HepG2 (cell line): Measurements from ENCODE around the gene DNAL4. TPM values are rescaled to one million over a fixed set of nuclear protein-coding genes. Genes with fewer than 3 reads are reported as not detected.

Experiments
- AGO2 ChIP-seq: fragments of 200-400 bp; formaldehyde crosslinking; optimal IDR thresholded peaks from 2 replicates; pipeline ENCODE3; 2017; ENCODE audit warnings: mild to moderate bottlenecking, low read depth, low read length, moderate library complexity
- FOXC1 ChIP-seq: sonication (generic); formaldehyde crosslinking; IDR thresholded peaks from 2 replicates; pipeline ENCODE4 v1.8.0; 2022; ENCODE audit warnings: mild to moderate bottlenecking, missing genetic modification reagents, borderline replicate concordance
- HOXA7 ChIP-seq: sonication (generic); formaldehyde crosslinking; IDR thresholded peaks from 2 replicates; pipeline ENCODE4 v1.8.1; 2022; ENCODE audit warnings: mild to moderate bottlenecking, missing genetic modification reagents, moderate library complexity
- KLF11 ChIP-seq: IDR thresholded peaks from 2 replicates; pipeline ENCODE4 v1.6.1; 2016; ENCODE audit warnings: missing compliant biosample characterization
- RERE ChIP-seq: IDR thresholded peaks from 2 replicates; pipeline ENCODE4 v1.6.1; 2016; ENCODE audit warnings: low read depth, missing genetic modification reagents, missing compliant biosample characterization
- REXO4 ChIP-seq: sonication (generic); formaldehyde crosslinking; IDR thresholded peaks from 2 replicates; pipeline ENCODE4 v1.8.0; 2022; ENCODE audit warnings: missing genetic modification reagents, mild to moderate bottlenecking, borderline replicate concordance
- RFX3 ChIP-seq: IDR thresholded peaks from 2 replicates; pipeline ENCODE4 v1.6.1; 2016; ENCODE audit warnings: missing biosample characterization, missing genetic modification reagents
- SKI ChIP-seq: fragments of 450-650 bp; IDR thresholded peaks from one replicate; pipeline ENCODE4 v1.6.1; 2018; ENCODE audit warnings: mild to moderate bottlenecking; ENCODE audit not compliant: partially characterized antibody
- SMYD3 ChIP-seq: sonication (generic); formaldehyde crosslinking; IDR thresholded peaks from 2 replicates; pipeline ENCODE4 v1.8.1; 2023; ENCODE audit warnings: mild to moderate bottlenecking, missing genetic modification reagents
- SP5 ChIP-seq: IDR thresholded peaks from 2 replicates; pipeline ENCODE4 v1.6.1; 2016; ENCODE audit warnings: low read depth, borderline replicate concordance
- TCF7L2 ChIP-seq: IDR thresholded peaks from 2 replicates; pipeline ENCODE4 v1.6.1; 2011; ENCODE audit warnings: mild to moderate bottlenecking, low read depth, low read length, moderate library complexity
- TMF1 ChIP-seq: sonication (generic); formaldehyde crosslinking; IDR thresholded peaks from 2 replicates; pipeline ENCODE4 v1.8.1; 2022; ENCODE audit warnings: low read depth, missing genetic modification reagents
- ZBTB37 ChIP-seq: sonication (generic); formaldehyde crosslinking; IDR thresholded peaks from 2 replicates; pipeline ENCODE4 v1.4.0; 2020; ENCODE audit warnings: mild to moderate bottlenecking, missing genetic modification reagents
- ZNF180 ChIP-seq: sonication (generic); formaldehyde crosslinking; IDR thresholded peaks from 2 replicates; pipeline ENCODE4 v1.4.0; 2020; ENCODE audit warnings: low read depth, missing genetic modification reagents, borderline replicate concordance
- ZNF263 ChIP-seq: sonication (generic); formaldehyde crosslinking; IDR thresholded peaks from 2 replicates; pipeline ENCODE4 v1.4.0; 2020; ENCODE audit warnings: missing genetic modification reagents
- ZNF83 ChIP-seq: sonication (generic); formaldehyde crosslinking; IDR thresholded peaks from 2 replicates; pipeline ENCODE4 v1.4.0; 2020; ENCODE audit warnings: missing genetic modification reagents, mild to moderate bottlenecking, borderline replicate concordance
- ZNF878 ChIP-seq: sonication (generic); formaldehyde crosslinking; IDR thresholded peaks from 2 replicates; pipeline ENCODE4 v1.8.1; 2023; ENCODE audit warnings: mild to moderate bottlenecking, missing genetic modification reagents, moderate library complexity
- polyA plus RNA-seq, 8 experiments: library from polyadenylated mRNA; depleted of rRNA in 3 of 8; stranded (reverse) in 7 of 8; unstranded in 1 of 8; fragments of >200 nt; fragmentation: Illumina TruSeq in 4 of 8; extraction: Trizol in 4 of 8; gene quantifications; 2 replicates each; pipeline versions ENCODE4 v1.2.1 to v1.2.3, GENCODE V29; 2011 to 2016; ENCODE audit warnings: low read depth in 4 of 8, missing spikeins in 1 of 8, mixed read lengths in 1 of 8; ENCODE audit not compliant: insufficient read depth in 1 of 8
- total RNA-seq, 5 experiments: library from RNA; depleted of rRNA; stranded (reverse); fragments of >200 nt; fragmentation: Illumina TruSeq; extraction: Trizol; gene quantifications; 2 replicates each; pipeline ENCODE4 v1.2.3, GENCODE V29; 2016; ENCODE audit warnings: low read depth in 1 of 5
- TF ChIP-seq, protein P1 (sequence below): fragments of 450-650 bp; IDR thresholded peaks from 2 replicates; pipeline ENCODE4 v1.6.1; 2017; ENCODE audit warnings: mild to moderate bottlenecking
- TF ChIP-seq, protein P2 (sequence below): IDR thresholded peaks from 2 replicates; pipeline ENCODE4 v1.6.1; 2016; ENCODE audit warnings: low read depth

Gene DNAL4
- total and polyA plus RNA-seq, 2 of the 13 experiments (the other 11 are each of a cell fraction or from before 2014, with no cell fraction given) = 8.0 to 10.7 TPM

- no peak for TF ChIP-seq ZBTB37
- no peak for TF ChIP-seq TMF1 (CRISPR knock-in tag)
- no peak for TF ChIP-seq RERE (CRISPR knock-in tag)
- TF ChIP-seq HOXA7 = no peak
- no peak for TF ChIP-seq REXO4 (CRISPR knock-in tag)
- no peak for TF ChIP-seq TCF7L2
- TF ChIP-seq, protein P1, sequence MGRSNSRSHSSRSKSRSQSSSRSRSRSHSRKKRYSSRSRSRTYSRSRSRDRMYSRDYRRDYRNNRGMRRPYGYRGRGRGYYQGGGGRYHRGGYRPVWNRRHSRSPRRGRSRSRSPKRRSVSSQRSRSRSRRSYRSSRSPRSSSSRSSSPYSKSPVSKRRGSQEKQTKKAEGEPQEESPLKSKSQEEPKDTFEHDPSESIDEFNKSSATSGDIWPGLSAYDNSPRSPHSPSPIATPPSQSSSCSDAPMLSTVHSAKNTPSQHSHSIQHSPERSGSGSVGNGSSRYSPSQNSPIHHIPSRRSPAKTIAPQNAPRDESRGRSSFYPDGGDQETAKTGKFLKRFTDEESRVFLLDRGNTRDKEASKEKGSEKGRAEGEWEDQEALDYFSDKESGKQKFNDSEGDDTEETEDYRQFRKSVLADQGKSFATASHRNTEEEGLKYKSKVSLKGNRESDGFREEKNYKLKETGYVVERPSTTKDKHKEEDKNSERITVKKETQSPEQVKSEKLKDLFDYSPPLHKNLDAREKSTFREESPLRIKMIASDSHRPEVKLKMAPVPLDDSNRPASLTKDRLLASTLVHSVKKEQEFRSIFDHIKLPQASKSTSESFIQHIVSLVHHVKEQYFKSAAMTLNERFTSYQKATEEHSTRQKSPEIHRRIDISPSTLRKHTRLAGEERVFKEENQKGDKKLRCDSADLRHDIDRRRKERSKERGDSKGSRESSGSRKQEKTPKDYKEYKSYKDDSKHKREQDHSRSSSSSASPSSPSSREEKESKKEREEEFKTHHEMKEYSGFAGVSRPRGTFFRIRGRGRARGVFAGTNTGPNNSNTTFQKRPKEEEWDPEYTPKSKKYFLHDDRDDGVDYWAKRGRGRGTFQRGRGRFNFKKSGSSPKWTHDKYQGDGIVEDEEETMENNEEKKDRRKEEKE = no peak
- peak; percentile 9 for TF ChIP-seq SKI
- peak; percentile 83 for TF ChIP-seq RFX3
- TF ChIP-seq SP5 (CRISPR knock-in tag) = no peak
- TF ChIP-seq ZNF83 = no peak
- no peak for TF ChIP-seq ZNF263
- no peak for TF ChIP-seq KLF11 (CRISPR knock-in tag)
- no peak for TF ChIP-seq ZNF878
- TF ChIP-seq ZNF180 (CRISPR knock-in tag) = no peak
- TF ChIP-seq, protein P2, sequence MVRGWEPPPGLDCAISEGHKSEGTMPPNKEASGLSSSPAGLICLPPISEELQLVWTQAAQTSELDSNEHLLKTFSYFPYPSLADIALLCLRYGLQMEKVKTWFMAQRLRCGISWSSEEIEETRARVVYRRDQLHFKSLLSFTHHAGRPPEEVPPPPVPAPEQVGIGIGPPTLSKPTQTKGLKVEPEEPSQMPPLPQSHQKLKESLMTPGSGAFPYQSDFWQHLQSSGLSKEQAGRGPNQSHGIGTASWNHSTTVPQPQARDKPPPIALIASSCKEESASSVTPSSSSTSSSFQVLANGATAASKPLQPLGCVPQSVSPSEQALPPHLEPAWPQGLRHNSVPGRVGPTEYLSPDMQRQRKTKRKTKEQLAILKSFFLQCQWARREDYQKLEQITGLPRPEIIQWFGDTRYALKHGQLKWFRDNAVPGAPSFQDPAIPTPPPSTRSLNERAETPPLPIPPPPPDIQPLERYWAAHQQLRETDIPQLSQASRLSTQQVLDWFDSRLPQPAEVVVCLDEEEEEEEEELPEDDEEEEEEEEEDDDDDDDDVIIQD = no peak
- TF ChIP-seq FOXC1 (CRISPR knock-in tag) = no peak
- no peak for TF ChIP-seq SMYD3
- no peak for TF ChIP-seq AGO2
Observed at GRCh38 chr22:38793721-38794466, at the start of gene DNAL4 (continued).
